ENCODE measurements around the gene CYP1A2. TPM values are rescaled to one million over a fixed set of nuclear protein-coding genes. Genes with fewer than 3 reads are reported as not detected.

CYP1A2 gene
- total and polyA plus RNA-seq, 2 of the 13 experiments (the other 11 are each of a cell fraction or from before 2014, with no cell fraction given) = 0.07 TPM; not detected in 1

- TF ChIP-seq ZNF281 (CRISPR knock-in tag; IDR thresholded peaks at IDR 0.05; ENCODE audit: borderline replicate concordance) (no peak), XRCC5 (optimal IDR thresholded peaks at IDR 0.05; ENCODE audit: low read length) (no peak), NFAT5 (CRISPR knock-in tag; IDR thresholded peaks at IDR 0.05) (no peak)
Measured at GRCh38 chr15:74752011-74752410, 3.4 kb downstream of the CYP1A2 start (continued).

- ChIA-PET POLR2A (no interaction called here), CTCF (ENCODE audit: low intra/inter-chr PET ratio, low total read pairs) (no interaction called here)
- FAIRE-seq (no peak), ATAC-seq (no peak), DNase-seq (ENCODE audit: low spot score) (no peak)
- Histone ChIP-seq H3K4me1 (ENCODE audit: insufficient read depth, low read length) (peaks cover 27% of the 10 kb centered on the region), H3K27ac (ENCODE audit: extremely low read length, insufficient read depth, low read length) (no peak overlapping the region), H3K9ac (ENCODE audit: insufficient read depth, low read depth, low read length) (no peak overlapping the region), H3K4me3 (replicated peaks in 1 of 3; ENCODE audit: insufficient read depth in 1 of 3, low read depth in 2 of 3, low read length in 3 of 3) (no peak overlapping the region), H3K79me2 (ENCODE audit: insufficient read depth, low read length) (no peaks in the 10 kb centered on the region), H3K9me3 (ENCODE audit: low read length) (no peaks in the 10 kb centered on the region), H4K20me1 (ENCODE audit: insufficient read depth, low read length) (no peaks in the 10 kb centered on the region), H3K27me3 (ENCODE audit: control insufficient read depth in 1 of 2, insufficient read depth in 2 of 2, low read length in 2 of 2) (no peaks in the 10 kb centered on the region; a peak in 1 of 5 replicates), H3K4me2 (ENCODE audit: low read depth, low read length) (no peak overlapping the region), H2AFZ (ENCODE audit: low read length) (no peak overlapping the region), H3K36me3 (replicated peaks in 1 of 2; ENCODE audit: control insufficient read depth in 1 of 2, insufficient read depth in 2 of 2, low read length in 2 of 2) (no peaks in the 10 kb centered on the region)
- intact Hi-C loops (cut with micrococcal nuclease; ENCODE audit: unreplicated experiment) (no loop called here), in situ Hi-C loops (cut with HindIII; ENCODE audit: extremely low pct_ligation_motif_present, low pct_unique_long_range_greater_than_20kb) (no loop called here)
- no TSS peak for BruUV-seq (replicated peaks)
- WGBS (ENCODE audit: low lambda C conversion rate) = 36% methylated on average over 5 of the region's 5 CpGs
- TF ChIP-seq TFDP1 (CRISPR knock-in tag; IDR thresholded peaks at IDR 0.05; ENCODE audit: borderline replicate concordance) (no peak), HDAC1 (CRISPR knock-in tag; IDR thresholded peaks at IDR 0.05) (no peak), KLF13 (CRISPR knock-in tag; IDR thresholded peaks at IDR 0.05) (no peak), NAIF1 (CRISPR knock-in tag; IDR thresholded peaks at IDR 0.05; ENCODE audit: borderline replicate concordance) (no peak), BORCS8-MEF2B (CRISPR knock-in tag; IDR thresholded peaks at IDR 0.05) (no peak), TBX2 (CRISPR knock-in tag; IDR thresholded peaks at IDR 0.05; ENCODE audit: borderline replicate concordance) (no peak), DPF2 (CRISPR knock-in tag; IDR thresholded peaks at IDR 0.05; ENCODE audit: borderline replicate concordance, low read depth) (no peak), ZNF234 (CRISPR knock-in tag; conservative IDR thresholded peaks at IDR 0.05) (no peak), ASH2L (IDR thresholded peaks at IDR 0.05; ENCODE audit: insufficient read length, low read depth, low read length) (no peak), SP140L (CRISPR knock-in tag; IDR thresholded peaks at IDR 0.05; ENCODE audit: borderline replicate concordance) (no peak), NPAS2 (CRISPR knock-in tag; IDR thresholded peaks at IDR 0.05; ENCODE audit: borderline replicate concordance) (no peak)
Measured at GRCh38 chr15:74752531-74752930, 3.9 kb downstream of the CYP1A2 start.
